Measurements from ENCODE around the gene RHBDF2. TPM values are rescaled to one million over a fixed set of nuclear protein-coding genes. Genes with fewer than 3 reads are reported as not detected.

The RHBDF2 gene
- total RNA-seq, 2 donors from 2014 or later: 91.6 to 153 TPM

DNA sequence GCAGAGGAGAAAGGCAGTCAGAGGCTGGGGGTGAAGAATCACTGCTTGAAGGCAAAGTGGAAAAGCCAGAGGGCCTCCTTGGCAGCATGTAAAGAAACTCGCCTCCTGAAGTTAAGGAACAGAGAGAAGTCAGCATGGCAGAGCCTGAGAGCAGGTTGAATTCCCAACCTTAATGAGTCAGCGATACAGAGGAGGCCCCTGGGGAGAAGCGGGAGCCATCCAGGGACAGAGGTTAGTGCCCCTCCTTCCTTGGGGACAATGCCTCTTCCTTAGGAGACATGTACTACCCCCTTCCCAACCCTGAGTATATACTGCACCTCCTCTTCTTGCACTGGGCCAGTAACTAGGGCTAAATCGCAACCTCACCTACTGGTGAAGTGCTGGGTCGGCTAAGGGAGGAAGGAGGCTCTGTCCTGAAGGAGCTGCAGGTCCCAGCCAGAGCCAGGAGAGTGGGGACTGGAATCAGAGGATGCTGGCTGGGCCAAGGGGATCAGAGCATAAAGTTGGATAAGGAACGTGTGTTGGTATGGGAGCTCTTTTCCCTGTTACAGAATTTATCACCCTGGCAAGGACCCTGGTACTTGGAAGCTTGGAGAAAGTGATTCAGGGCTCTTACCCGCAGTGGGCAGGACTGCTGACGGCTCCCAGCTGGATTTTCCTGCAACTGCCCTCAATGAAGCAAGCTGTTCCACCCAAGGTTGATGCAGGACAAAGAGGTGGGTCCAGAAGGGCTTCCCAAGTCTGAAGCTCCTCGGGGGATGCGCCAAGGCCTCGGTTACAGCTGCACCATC, 39.3 kb downstream of the RHBDF2 start:
- Histone ChIP-seq H3K36me3 (no peaks in the 10 kb centered on the region), H3K4me3 (no peak overlapping the region), H3K4me1 (ENCODE audit: control insufficient read depth in 1 of 2, low read depth in 2 of 2) (no peaks in the 10 kb centered on the region), H3K27me3 (replicated peaks; ENCODE audit: insufficient read depth) (no peaks in the 10 kb centered on the region), H3K27ac (no peak overlapping the region), H3K9me3 (no peaks in the 10 kb centered on the region)
- ATAC-seq (ENCODE audit: insufficient number of reproducible peaks, low FRiP score, low read depth) (no peak), DNase-seq (ENCODE audit: low spot score) (no peak)
- TF ChIP-seq, protein P1, sequence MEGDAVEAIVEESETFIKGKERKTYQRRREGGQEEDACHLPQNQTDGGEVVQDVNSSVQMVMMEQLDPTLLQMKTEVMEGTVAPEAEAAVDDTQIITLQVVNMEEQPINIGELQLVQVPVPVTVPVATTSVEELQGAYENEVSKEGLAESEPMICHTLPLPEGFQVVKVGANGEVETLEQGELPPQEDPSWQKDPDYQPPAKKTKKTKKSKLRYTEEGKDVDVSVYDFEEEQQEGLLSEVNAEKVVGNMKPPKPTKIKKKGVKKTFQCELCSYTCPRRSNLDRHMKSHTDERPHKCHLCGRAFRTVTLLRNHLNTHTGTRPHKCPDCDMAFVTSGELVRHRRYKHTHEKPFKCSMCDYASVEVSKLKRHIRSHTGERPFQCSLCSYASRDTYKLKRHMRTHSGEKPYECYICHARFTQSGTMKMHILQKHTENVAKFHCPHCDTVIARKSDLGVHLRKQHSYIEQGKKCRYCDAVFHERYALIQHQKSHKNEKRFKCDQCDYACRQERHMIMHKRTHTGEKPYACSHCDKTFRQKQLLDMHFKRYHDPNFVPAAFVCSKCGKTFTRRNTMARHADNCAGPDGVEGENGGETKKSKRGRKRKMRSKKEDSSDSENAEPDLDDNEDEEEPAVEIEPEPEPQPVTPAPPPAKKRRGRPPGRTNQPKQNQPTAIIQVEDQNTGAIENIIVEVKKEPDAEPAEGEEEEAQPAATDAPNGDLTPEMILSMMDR (IDR thresholded peaks at IDR 0.05): no peak

DNA sequence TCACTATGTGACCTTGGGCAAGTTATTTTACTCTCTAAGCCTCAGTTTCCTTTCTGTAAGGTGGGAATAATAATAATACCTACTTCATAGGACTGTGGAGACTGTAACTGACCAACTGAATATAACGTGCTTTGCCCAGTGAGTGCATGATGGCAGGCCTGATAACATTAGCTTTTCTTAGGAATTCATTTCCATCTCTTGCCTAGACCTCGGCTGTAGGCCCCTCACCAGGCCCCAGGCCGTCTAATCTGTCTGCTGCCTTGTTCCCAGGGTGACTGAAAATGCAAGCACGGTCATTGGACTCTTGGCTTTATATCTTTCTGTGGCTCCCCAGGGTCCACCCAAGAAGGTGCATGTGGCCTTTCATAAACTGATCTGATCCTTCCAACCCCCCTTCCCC, 41.5 kb downstream of the RHBDF2 start:
- Histone ChIP-seq H3K27me3 (replicated peaks; ENCODE audit: insufficient read depth) (no peaks in the 10 kb centered on the region), H3K9me3 (no peaks in the 10 kb centered on the region), H3K27ac (no peak overlapping the region), H3K4me3 (no peak overlapping the region), H3K4me1 (ENCODE audit: control insufficient read depth in 1 of 2, low read depth in 2 of 2) (no peaks in the 10 kb centered on the region), H3K36me3 (no peaks in the 10 kb centered on the region)
- ATAC-seq (ENCODE audit: insufficient number of reproducible peaks, low FRiP score, low read depth) (no peak), DNase-seq (ENCODE audit: low spot score) (no peak)
- TF ChIP-seq, protein P1 (IDR thresholded peaks at IDR 0.05): no peak

DNA sequence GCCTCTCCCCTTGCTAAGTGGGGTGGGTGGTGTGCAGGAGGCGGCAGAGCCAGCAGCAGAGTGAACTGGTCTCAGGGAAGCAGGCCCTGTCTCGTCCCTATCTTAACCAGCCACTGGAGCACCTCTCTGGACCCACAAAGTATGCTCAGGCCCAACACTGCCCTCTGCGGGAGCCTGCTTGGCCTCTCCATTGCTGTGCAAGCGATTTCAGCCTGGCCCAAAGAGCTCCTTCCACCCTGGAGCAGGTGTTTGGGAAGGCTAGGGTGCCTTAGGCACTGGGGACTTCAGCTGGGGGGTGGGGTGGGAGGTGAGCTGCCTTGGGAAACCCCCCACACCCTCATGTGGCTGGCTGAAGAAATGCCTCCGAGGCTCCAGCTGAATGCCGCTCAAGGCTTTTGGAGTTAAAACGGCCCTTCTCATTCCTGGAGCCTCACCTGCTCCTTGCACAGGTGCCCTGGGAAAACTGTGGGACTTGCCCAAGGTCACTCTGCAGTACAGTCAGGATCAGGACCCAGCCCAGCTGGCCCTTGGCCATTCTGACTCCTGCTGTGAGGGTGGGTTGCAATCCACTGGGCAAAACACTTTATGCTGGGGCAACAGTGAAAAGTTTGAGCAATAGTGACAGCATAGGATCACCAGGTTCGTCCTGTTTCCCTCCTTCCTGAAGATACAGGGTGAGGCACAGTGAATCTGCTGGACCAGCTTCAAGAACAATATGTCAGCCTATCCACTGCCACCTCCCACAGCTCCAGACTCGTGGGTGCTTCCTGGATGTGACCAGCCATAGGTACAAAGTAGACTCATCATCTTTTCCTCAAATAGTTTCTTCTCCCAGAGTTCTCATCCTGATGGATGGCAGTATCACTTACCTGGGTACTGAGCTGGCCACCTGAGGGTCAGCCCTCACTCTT, 42.4 kb downstream of the RHBDF2 start:
- ATAC-seq (ENCODE audit: insufficient number of reproducible peaks, low FRiP score, low read depth) (no peak), DNase-seq (ENCODE audit: low spot score) (no peak)
- TF ChIP-seq, protein P1 (IDR thresholded peaks at IDR 0.05): no peak
- Histone ChIP-seq H3K36me3 (no peaks in the 10 kb centered on the region), H3K4me3 (no peak overlapping the region), H3K9me3 (no peaks in the 10 kb centered on the region), H3K27ac (no peak overlapping the region), H3K27me3 (replicated peaks; ENCODE audit: insufficient read depth) (no peaks in the 10 kb centered on the region), H3K4me1 (ENCODE audit: control insufficient read depth in 1 of 2, low read depth in 2 of 2) (no peaks in the 10 kb centered on the region)

DNA sequence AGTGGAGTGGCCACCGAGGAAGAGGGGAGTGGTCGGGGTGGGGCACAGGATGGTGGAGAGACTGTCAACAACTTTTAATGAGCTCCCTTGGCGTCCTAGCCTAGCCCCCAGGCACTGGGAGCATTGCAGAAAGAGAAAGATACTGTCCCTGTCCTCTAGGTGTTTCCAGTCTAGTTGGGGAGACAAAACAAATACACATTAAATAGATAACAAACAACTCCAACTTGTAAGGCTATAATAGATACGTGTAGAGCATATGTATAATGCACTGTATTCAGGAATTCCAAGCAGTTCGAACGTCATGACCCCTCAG, 47.8 kb downstream of the RHBDF2 start:
- ATAC-seq (ENCODE audit: insufficient number of reproducible peaks, low FRiP score, low read depth): no peak
- Histone ChIP-seq H3K9me3 (no peaks in the 10 kb centered on the region), H3K27ac (no peak overlapping the region), H3K4me3 (peak overlapping the region; percentile 98), H3K27me3 (replicated peaks; ENCODE audit: insufficient read depth) (no peaks in the 10 kb centered on the region), H3K36me3 (no peaks in the 10 kb centered on the region), H3K4me1 (ENCODE audit: control insufficient read depth in 1 of 2, low read depth in 2 of 2) (peaks cover 9 to 11% of the 10 kb centered on the region in 2 donors)
- TF ChIP-seq, protein P1 (IDR thresholded peaks at IDR 0.05): no peak
- no peak for DNase-seq (ENCODE audit: low spot score)

Measured in thoracic aorta (tissue), 2 donors.